T-helper 2 cell (primary cell): ENCODE results near the gene GRIK5.
"Not testable (repeated sequence)": the region's sequence is repeated elsewhere in the genome, so short reads cannot be mapped to it uniquely, and the experiment has no call there.

Source experiments
- DNase-seq, 5 experiments: peaks; one replicate each; pipeline versions ENCODE4 v3.0.0 to v3.0.0-alpha.2; 2012 to 2022

GRIK5 gene

GRCh38 chr19:42005504-42005903 lies 64.5 kb downstream of the GRIK5 start:
- no peak for DNase-seq

- no peak for DNase-seq
Observed at GRCh38 chr19:42003506-42004294, 66.3 kb downstream of the GRIK5 start.

- DNase-seq, result no peak
Observed at GRCh38 chr19:41999878-42000208, 70.2 kb downstream of the GRIK5 start.

GRCh38 chr19:41999071-41999877 lies 70.7 kb downstream of the GRIK5 start:
- peak in 1 of 5 experiments; percentile 20 for DNase-seq

- DNase-seq, result peak in 2 of 5 experiments; percentile 14 to 38
Observed at GRCh38 chr19:41998246-41999020, 71.6 kb downstream of the GRIK5 start.

- no peak for DNase-seq
Observed at GRCh38 chr19:41997851-41998229, 72.2 kb downstream of the GRIK5 start.

- DNase-seq, result peak in 3 of 5 experiments; percentile 8 to 29 (median 15)
Observed at GRCh38 chr19:41997121-41997850, 72.7 kb downstream of the GRIK5 start.

- no peak for DNase-seq
Observed at GRCh38 chr19:41995959-41996797, 73.8 kb downstream of the GRIK5 start.

- no peak for DNase-seq
Observed at GRCh38 chr19:41994994-41995958, 74.7 kb downstream of the GRIK5 start.

GRCh38 chr19:41994521-41994971 lies 75.5 kb downstream of the GRIK5 start:
- peak in 2 of 5 experiments; percentile 13 to 16 for DNase-seq

GRCh38 chr19:41993612-41994483 lies 76.2 kb downstream of the GRIK5 start, which contains the start of gene ATP1A3:
Gene ATP1A3 (minus strand): TSS chr19:41994230. CDS start chr19:41994076, 154 bp downstream.
- peak; percentile 36 to 69 (median 53) for DNase-seq

- not testable (repeated sequence) for DNase-seq
Observed at GRCh38 chr19:41991925-41992569, 78.0 kb downstream of the GRIK5 start.

- no peak for DNase-seq
Observed at GRCh38 chr19:41991025-41991424, 79.0 kb downstream of the GRIK5 start.

- no peak for DNase-seq
Observed at GRCh38 chr19:41990615-41991014, 79.4 kb downstream of the GRIK5 start.

GRCh38 chr19:41990028-41990427 lies 80.0 kb downstream of the GRIK5 start:
- DNase-seq, result no peak

GRCh38 chr19:41988947-41989346 lies 81.1 kb downstream of the GRIK5 start:
- no peak for DNase-seq

- no peak for DNase-seq
Observed at GRCh38 chr19:41987141-41987860, 82.7 kb downstream of the GRIK5 start.

- DNase-seq, result no peak
Observed at GRCh38 chr19:41984961-41985360, 85.0 kb downstream of the GRIK5 start.
